Measurements from ENCODE around the gene TOP2A. TPM values are rescaled to one million over a fixed set of nuclear protein-coding genes. Genes with fewer than 3 reads are reported as not detected.

TOP2A gene
- total RNA-seq, 1 donor from 2014 or later, result 0.48 TPM

- DNase-seq (ENCODE audit: low spot score), result no peak
Measured at GRCh38 chr17:40346765-40347158, 70.9 kb downstream of the TOP2A start.

- DNase-seq (ENCODE audit: low spot score), result no peak
Measured at GRCh38 chr17:40345994-40346764, 71.5 kb downstream of the TOP2A start.

- DNase-seq (ENCODE audit: low spot score), result no peak
Measured at GRCh38 chr17:40345161-40345993, 72.3 kb downstream of the TOP2A start.

GRCh38 chr17:40344421-40345160 is 73.1 kb downstream of the TOP2A start:
- DNase-seq (ENCODE audit: low spot score), result no peak

DNA sequence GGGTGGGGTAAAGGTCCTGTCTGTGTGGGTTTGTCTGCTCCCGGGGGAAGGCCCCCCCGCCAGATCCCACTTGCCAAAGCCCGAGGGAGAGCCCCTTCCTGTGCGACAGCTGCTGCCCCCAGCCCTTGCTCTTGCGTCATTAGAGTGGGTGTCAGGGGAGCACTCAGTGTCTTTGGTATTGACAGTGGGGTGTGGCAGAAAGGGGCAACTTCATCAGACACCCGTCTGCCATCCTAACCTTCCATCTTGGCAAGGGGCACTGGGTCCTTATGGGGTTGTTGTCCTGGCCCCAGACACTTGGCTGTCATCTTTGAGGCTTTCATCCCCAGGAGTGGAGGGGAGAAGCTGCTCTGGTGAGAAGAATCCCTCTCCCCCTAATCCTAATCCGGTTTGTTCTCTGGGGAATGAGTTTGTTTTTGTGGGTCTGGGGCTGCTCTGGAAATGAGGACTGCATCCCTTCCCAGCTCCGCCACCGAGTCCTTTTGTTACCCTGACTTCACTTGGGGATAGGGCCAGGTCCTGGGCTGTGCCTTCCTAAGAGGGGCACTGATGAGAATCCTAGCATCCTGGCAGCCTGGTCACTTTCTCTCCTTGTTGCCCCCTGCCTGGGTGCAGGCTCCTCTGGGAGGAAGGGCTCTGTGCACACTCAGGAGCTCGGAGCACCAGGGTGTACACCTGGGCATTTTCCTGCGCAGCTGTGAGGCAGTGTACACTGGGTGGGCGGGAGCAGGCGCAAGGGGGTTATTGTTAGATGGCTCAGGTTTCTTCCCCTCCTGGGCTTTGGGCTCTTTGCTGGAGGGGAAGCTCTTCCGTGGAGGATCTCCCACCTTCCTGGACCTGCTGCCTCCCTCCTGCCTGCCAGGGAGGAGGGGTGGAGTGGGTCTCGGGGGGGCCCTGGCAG is 74.2 kb downstream of the TOP2A start:
- DNase-seq (ENCODE audit: low spot score), result no peak

DNA sequence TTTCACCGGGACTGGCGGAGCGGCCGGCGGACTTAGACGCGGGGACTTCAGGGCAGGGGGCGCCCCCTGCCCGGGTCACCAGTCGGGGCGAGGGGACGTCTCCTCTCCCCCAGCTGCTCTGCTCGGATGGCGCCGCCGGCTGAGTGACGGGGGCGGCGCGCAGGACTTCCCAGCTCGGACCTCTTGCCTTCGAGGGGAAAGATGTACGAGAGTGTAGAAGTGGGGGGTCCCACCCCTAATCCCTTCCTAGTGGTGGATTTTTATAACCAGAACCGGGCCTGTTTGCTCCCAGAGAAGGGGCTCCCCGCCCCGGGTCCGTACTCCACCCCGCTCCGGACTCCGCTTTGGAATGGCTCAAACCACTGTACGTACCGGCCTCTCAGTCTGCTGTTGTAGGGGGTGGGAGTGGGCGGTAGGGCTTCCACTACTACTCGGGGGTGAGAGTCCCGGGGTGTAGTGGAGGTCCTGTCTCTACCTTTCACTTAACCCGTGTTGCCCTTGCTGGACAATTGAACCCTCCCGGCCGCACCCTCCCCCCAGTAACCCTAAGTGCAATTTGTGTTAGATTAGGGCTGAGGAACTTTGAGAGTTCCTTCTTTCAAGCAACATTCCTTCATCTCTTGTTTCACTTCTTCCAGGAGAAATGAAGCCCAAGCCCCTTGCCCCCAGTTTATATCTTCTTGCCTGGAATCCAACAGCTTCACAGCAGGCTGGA is 75.0 kb downstream of the TOP2A start:
- no peak for DNase-seq (ENCODE audit: low spot score)

DNA sequence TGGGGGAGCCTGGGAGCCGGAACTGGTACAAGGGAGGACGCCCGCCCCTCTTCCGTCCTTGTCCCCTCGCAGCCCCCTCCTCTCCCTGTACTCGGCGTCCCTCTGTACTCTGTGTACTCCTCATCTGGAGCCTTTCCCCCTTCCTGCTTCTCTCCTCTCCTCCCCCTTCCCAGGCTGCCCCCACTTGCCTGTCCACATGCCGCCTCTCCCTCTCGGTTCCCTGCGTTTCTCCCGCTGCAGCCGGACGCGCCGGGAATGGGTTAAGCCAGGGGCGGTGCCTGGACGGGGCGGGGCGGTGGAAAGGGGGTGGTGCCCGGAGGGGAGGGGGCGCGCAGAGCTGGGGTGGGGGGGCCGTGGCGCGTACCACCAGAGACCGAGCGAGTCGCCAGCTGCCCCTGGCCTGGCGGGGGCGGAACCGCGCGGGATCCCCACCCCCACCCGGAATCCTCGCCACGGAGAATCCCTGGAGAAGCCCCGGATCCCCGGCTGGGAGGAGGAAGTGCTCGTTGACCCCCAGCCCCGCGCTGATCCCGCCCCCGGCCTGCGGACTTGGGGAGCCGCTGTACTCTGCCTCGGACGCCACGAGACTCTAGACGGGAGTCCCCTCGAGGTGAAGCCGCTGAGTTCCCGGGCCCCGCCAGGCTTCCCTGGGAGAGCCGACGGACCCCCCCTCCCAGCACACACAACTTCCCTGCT is 75.7 kb downstream of the TOP2A start:
- DNase-seq (ENCODE audit: low spot score), result peak; percentile 95

- DNase-seq (ENCODE audit: low spot score), result peak; percentile 98
Measured at GRCh38 chr17:40340880-40341807, 76.6 kb downstream of the TOP2A start.

- DNase-seq (ENCODE audit: low spot score), result no peak
Measured at GRCh38 chr17:40340327-40340726, 77.4 kb downstream of the TOP2A start.

DNA sequence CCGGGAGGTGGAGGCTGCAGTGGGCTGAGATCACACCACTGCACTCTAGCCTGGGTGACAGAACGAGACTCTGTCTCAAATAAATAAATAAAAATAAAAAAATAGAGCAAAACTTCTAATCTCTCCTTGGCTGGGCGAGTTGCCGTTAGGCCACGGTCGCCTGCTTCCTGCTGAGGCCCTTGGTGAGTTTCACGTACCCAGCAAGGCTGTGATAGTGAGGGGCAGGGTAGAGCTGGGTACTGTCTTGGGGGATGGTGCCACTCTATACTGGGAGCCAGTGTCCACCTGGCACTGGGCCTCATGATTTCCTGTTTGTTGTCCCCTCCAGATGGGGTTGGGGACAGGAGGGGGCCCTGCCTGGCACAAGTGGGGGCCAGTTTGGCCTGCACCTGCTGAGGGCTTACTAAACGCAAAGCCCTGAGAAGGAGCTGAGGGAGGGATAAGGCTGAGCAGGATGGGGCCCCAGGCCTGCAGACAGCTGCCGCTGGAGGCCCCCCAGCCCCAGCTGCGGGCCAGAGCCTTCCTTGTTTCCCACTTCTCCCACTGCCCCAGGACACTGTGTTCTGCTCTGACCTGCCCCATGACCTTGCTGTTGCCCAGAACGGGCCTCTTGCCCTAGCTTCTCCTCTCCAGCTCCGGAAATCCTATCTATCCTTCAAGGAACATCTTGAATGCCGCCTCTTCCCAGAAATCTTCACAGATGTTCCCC is 78.6 kb downstream of the TOP2A start:
- no peak for DNase-seq (ENCODE audit: low spot score)

Other genes starting within 250 kb of the TOP2A start
- gene RAPGEFL1, start 240.4 kb downstream of the TOP2A start, total RNA-seq, result 10.1 TPM
- 29.5 TPM for gene WIPF2, start 198.6 kb downstream of the TOP2A start, total RNA-seq
- gene CDC6, start 130.0 kb downstream of the TOP2A start, total RNA-seq, result 2.4 TPM
- 70.3 TPM for gene RARA, start 108.7 kb downstream of the TOP2A start, total RNA-seq
- 0.77 TPM for gene GJD3, start 53.2 kb downstream of the TOP2A start, total RNA-seq
- 1,107 TPM for gene IGFBP4, start 25.6 kb upstream of the TOP2A start, total RNA-seq
- 0.16 TPM for gene TNS4, start 83.7 kb upstream of the TOP2A start, total RNA-seq
- gene CCR7, start 147.6 kb upstream of the TOP2A start, total RNA-seq, result 0.39 TPM
- 73.5 TPM for gene SMARCE1, start 229.9 kb upstream of the TOP2A start, total RNA-seq
- 0.26 TPM for gene KRT222, start 247.3 kb upstream of the TOP2A start, total RNA-seq